ENCODE measurements around the gene MRPL53.

The MRPL53 gene

DNA sequence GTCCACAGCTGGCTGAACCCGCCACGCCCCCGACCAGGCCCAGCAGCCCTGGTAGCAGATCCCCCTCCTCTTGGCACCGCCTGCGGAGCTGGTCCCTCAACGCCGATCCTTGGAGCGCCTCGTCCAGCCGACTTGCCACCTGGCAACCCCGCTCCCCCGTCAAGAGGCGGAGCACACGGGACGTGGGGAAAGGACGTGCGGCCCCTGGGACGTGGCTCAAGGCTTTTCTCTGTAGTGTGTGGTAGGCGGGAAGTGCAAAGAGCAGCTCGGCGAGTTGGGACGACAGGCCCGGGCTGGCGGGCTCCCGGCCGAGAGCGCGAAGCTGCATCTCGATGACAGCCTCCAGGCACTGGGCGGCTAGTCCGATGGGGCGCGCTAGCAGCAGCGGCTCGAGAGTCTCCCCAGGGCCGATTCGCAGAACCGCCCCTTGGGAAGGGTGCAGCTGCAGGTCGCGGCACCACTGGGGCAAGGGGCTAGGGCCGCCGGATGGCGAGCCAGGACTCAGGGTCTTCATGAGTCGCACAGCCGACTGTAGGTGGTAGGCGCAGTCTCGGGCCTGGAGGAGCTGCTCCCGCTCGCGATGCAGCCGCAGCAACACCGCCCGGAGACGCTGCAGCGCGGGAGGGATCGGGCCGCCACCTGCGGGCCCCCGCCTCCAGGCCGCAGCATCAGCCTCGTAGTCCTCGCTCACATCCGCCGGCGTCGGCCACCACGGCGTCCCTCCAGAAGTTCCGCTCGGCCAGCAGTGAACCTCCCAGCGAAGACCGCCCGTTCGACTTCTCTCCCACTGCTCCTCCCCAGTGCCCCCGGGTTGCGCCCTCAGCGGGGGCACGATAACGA lies 9.7 kb upstream of the MRPL53 start:
- TF ChIP-seq SPI1 (IDR thresholded peaks at IDR 0.05; ENCODE audit: borderline replicate concordance, low read depth) = 0 out of 2 replicates have a peak, but pooled peaks have one; percentile 9
- TF ChIP-seq GABPA (IDR thresholded peaks at IDR 0.05; ENCODE audit: low read depth) = no peak

DNA sequence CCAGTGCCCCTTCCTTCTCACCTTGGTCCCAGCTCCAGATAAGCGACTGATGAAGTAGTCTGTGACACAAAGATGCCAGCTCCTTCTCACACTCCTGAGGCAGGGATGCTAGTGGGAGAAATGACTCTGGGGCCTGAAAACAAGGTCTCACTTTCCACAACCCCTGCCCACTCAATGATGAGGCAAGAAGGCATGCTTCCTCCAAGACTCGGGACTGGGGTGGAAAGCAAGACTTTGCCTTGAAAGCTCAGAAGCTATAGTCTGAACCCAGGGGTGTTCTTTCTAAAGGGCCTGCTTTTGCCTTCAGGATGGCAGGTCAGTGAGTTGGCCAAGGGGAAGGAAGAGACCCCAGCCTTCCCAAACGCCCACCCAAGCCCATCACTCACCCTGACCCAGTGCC lies 9.0 kb upstream of the MRPL53 start:
- no peak for DNase-seq (ENCODE audit: low read depth in 1 of 2, low spot score in 1 of 2)
- TF ChIP-seq, protein P1, sequence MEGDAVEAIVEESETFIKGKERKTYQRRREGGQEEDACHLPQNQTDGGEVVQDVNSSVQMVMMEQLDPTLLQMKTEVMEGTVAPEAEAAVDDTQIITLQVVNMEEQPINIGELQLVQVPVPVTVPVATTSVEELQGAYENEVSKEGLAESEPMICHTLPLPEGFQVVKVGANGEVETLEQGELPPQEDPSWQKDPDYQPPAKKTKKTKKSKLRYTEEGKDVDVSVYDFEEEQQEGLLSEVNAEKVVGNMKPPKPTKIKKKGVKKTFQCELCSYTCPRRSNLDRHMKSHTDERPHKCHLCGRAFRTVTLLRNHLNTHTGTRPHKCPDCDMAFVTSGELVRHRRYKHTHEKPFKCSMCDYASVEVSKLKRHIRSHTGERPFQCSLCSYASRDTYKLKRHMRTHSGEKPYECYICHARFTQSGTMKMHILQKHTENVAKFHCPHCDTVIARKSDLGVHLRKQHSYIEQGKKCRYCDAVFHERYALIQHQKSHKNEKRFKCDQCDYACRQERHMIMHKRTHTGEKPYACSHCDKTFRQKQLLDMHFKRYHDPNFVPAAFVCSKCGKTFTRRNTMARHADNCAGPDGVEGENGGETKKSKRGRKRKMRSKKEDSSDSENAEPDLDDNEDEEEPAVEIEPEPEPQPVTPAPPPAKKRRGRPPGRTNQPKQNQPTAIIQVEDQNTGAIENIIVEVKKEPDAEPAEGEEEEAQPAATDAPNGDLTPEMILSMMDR (IDR thresholded peaks at IDR 0.05; ENCODE audit: insufficient read depth, low read length) = no peak
- TF ChIP-seq SPI1 (IDR thresholded peaks at IDR 0.05; ENCODE audit: borderline replicate concordance, low read depth) = no peak
- TF ChIP-seq, protein P2, sequence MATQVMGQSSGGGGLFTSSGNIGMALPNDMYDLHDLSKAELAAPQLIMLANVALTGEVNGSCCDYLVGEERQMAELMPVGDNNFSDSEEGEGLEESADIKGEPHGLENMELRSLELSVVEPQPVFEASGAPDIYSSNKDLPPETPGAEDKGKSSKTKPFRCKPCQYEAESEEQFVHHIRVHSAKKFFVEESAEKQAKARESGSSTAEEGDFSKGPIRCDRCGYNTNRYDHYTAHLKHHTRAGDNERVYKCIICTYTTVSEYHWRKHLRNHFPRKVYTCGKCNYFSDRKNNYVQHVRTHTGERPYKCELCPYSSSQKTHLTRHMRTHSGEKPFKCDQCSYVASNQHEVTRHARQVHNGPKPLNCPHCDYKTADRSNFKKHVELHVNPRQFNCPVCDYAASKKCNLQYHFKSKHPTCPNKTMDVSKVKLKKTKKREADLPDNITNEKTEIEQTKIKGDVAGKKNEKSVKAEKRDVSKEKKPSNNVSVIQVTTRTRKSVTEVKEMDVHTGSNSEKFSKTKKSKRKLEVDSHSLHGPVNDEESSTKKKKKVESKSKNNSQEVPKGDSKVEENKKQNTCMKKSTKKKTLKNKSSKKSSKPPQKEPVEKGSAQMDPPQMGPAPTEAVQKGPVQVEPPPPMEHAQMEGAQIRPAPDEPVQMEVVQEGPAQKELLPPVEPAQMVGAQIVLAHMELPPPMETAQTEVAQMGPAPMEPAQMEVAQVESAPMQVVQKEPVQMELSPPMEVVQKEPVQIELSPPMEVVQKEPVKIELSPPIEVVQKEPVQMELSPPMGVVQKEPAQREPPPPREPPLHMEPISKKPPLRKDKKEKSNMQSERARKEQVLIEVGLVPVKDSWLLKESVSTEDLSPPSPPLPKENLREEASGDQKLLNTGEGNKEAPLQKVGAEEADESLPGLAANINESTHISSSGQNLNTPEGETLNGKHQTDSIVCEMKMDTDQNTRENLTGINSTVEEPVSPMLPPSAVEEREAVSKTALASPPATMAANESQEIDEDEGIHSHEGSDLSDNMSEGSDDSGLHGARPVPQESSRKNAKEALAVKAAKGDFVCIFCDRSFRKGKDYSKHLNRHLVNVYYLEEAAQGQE (IDR thresholded peaks at IDR 0.05; ENCODE audit: insufficient replicate concordance, low read depth) = no peak
- no peak for TF ChIP-seq GABPA (IDR thresholded peaks at IDR 0.05; ENCODE audit: low read depth)
- no peak overlapping the region for H3K27ac ChIP-seq (replicated peaks)

More for the DNA sequence above, 9.7 kb upstream of the MRPL53 start:
- peak overlapping the region; percentile 75 for H3K27ac ChIP-seq (replicated peaks)
- DNase-seq (ENCODE audit: low read depth in 1 of 2, low spot score in 1 of 2) = peak in 1 of 2 experiments; percentile 67
- H3K27me3 ChIP-seq (ENCODE audit: insufficient read depth, poor library complexity, severe bottlenecking) = no peaks in the 10 kb centered on the region
- peak overlapping the region; percentile 91 for H3K4me3 ChIP-seq (replicated peaks; ENCODE audit: insufficient read depth, low read length)

DNA sequence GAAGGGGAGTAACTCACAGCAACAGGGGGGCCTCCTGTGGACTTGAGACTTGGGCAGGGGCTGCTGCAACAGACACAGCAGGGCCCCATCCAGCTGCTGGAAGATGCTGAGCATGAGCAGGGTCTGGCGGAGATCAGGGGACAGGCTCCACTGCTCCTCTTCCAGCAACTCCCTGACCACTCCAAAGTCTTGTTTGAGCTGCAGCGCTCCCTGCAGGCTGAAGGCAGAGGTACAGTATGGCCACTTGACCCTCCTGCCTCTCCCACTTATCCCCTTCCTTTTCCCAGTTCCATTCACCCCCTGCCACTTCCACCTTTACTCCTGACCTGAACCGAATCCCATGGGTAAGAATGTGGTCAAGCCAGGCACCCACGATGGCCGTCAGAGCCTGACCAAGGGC lies 2.4 kb upstream of the MRPL53 start:
- TF ChIP-seq, protein P1 (IDR thresholded peaks at IDR 0.05; ENCODE audit: insufficient read depth, low read length) = no peak
- no peak for TF ChIP-seq GABPA (IDR thresholded peaks at IDR 0.05; ENCODE audit: low read depth)
- TF ChIP-seq POLR2AphosphoS5 (IDR thresholded peaks at IDR 0.05; ENCODE audit: low read depth) = no peak

More for the DNA sequence above, 9.0 kb upstream of the MRPL53 start:
- H3K4me3 ChIP-seq (replicated peaks; ENCODE audit: insufficient read depth, low read length) = peak overlapping the region; percentile 91
- H3K27me3 ChIP-seq (ENCODE audit: insufficient read depth, poor library complexity, severe bottlenecking) = no peaks in the 10 kb centered on the region

DNA sequence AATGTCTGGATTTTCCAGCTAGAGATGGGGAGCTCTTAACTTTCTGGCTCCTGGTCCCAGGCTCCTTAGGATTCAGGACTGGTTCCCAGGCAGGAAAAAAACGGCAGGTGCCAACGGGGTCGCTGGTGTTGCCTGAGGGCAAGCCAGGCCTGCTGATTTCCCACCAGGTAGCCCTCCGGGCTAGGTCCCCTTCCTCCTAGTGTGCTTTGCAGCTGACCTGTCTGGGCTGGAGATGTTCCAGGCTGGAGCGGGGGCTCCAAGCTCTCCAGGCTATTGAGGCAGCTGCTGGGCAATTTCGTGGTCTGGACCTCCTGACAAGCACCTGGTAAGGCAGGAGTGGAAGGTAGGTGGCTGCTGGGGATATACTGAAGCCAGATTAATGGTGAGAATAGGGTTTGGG lies 2.0 kb upstream of the MRPL53 start:
- TF ChIP-seq, protein P2 (IDR thresholded peaks at IDR 0.05; ENCODE audit: insufficient replicate concordance, low read depth) = no peak
- TF ChIP-seq GABPA (IDR thresholded peaks at IDR 0.05; ENCODE audit: low read depth) (no peak), POLR2AphosphoS5 (IDR thresholded peaks at IDR 0.05; ENCODE audit: low read depth) (no peak), SPI1 (IDR thresholded peaks at IDR 0.05; ENCODE audit: borderline replicate concordance, low read depth) (no peak)
- TF ChIP-seq, protein P1 (IDR thresholded peaks at IDR 0.05; ENCODE audit: insufficient read depth, low read length) = no peak
- H3K4me3 ChIP-seq (replicated peaks; ENCODE audit: insufficient read depth, low read length) = no peak overlapping the region
- H3K27me3 ChIP-seq (ENCODE audit: insufficient read depth, poor library complexity, severe bottlenecking) = no peaks in the 10 kb centered on the region

More for the DNA sequence above, 2.4 kb upstream of the MRPL53 start:
- DNase-seq (ENCODE audit: low read depth in 1 of 2, low spot score in 1 of 2) = no peak
- Histone ChIP-seq H3K4me3 (replicated peaks; ENCODE audit: insufficient read depth, low read length) (no peak overlapping the region), H3K27me3 (ENCODE audit: insufficient read depth, poor library complexity, severe bottlenecking) (no peaks in the 10 kb centered on the region), H3K27ac (replicated peaks) (no peak overlapping the region)

More for the DNA sequence above, 2.0 kb upstream of the MRPL53 start:
- DNase-seq (ENCODE audit: low read depth in 1 of 2, low spot score in 1 of 2) = no peak
- no peak overlapping the region for H3K27ac ChIP-seq (replicated peaks)
